Measurements from ENCODE around the gene RABGAP1.

RABGAP1 gene

GRCh38 chr9:123044586-123044985 lies 103.8 kb downstream of the RABGAP1 start:
- in situ Hi-C loops (cut with HindIII; ENCODE audit: low sequenced_read_pairs): no loop called here

- in situ Hi-C loops (cut with HindIII; ENCODE audit: low sequenced_read_pairs): no loop called here
Measured at GRCh38 chr9:123046406-123047195, 105.8 kb downstream of the RABGAP1 start.

GRCh38 chr9:123048748-123049147 lies 107.9 kb downstream of the RABGAP1 start:
- in situ Hi-C loops (cut with HindIII; ENCODE audit: low sequenced_read_pairs): no loop called here

GRCh38 chr9:123049589-123050222 lies 108.9 kb downstream of the RABGAP1 start:
- in situ Hi-C loops (cut with HindIII; ENCODE audit: low sequenced_read_pairs): no loop called here

- in situ Hi-C loops (cut with HindIII; ENCODE audit: low sequenced_read_pairs): no loop called here
Measured at GRCh38 chr9:123053046-123053445, 112.2 kb downstream of the RABGAP1 start.

GRCh38 chr9:123053711-123054110 lies 112.9 kb downstream of the RABGAP1 start:
- in situ Hi-C loops (cut with HindIII; ENCODE audit: low sequenced_read_pairs): no loop called here

- in situ Hi-C loops (cut with HindIII; ENCODE audit: low sequenced_read_pairs): no loop called here
Measured at GRCh38 chr9:123058834-123059233, 118.0 kb downstream of the RABGAP1 start.

- in situ Hi-C loops (cut with HindIII; ENCODE audit: low sequenced_read_pairs): loop anchor here (5.0 kb wide), 1 partner anchor 58 kb away; no protein-coding TSS in a partner anchor
Measured at GRCh38 chr9:123059472-123060220, 118.8 kb downstream of the RABGAP1 start.

GRCh38 chr9:123061216-123061615 lies 120.4 kb downstream of the RABGAP1 start:
- in situ Hi-C loops (cut with HindIII; ENCODE audit: low sequenced_read_pairs): loop anchor here (5.0 kb wide), 1 partner anchor 56 kb away; no protein-coding TSS in a partner anchor

- in situ Hi-C loops (cut with HindIII; ENCODE audit: low sequenced_read_pairs): loop anchor here (5.0 kb wide), 1 partner anchor 55 kb away; no protein-coding TSS in a partner anchor
Measured at GRCh38 chr9:123062351-123063176, 121.7 kb downstream of the RABGAP1 start.

- in situ Hi-C loops (cut with HindIII; ENCODE audit: low sequenced_read_pairs): loop anchor here (5.0 kb wide), 1 partner anchor 54 kb away; no protein-coding TSS in a partner anchor
Measured at GRCh38 chr9:123063177-123063598, 122.4 kb downstream of the RABGAP1 start.

GRCh38 chr9:123063896-123064295 lies 123.1 kb downstream of the RABGAP1 start:
- in situ Hi-C loops (cut with HindIII; ENCODE audit: low sequenced_read_pairs): loop anchor here (5.0 kb wide), 1 partner anchor 53 kb away; no protein-coding TSS in a partner anchor

- in situ Hi-C loops (cut with HindIII; ENCODE audit: low sequenced_read_pairs): loop anchor here (5.0 kb wide), 1 partner anchor 53 kb away; no protein-coding TSS in a partner anchor
Measured at GRCh38 chr9:123064716-123065115, 123.9 kb downstream of the RABGAP1 start.

GRCh38 chr9:123065196-123065595 lies 124.4 kb downstream of the RABGAP1 start:
- in situ Hi-C loops (cut with HindIII; ENCODE audit: low sequenced_read_pairs): no loop called here

GRCh38 chr9:123067136-123067535 lies 126.3 kb downstream of the RABGAP1 start:
- in situ Hi-C loops (cut with HindIII; ENCODE audit: low sequenced_read_pairs): no loop called here

GRCh38 chr9:123069010-123069481 lies 128.2 kb downstream of the RABGAP1 start:
- in situ Hi-C loops (cut with HindIII; ENCODE audit: low sequenced_read_pairs): no loop called here

- in situ Hi-C loops (cut with HindIII; ENCODE audit: low sequenced_read_pairs): no loop called here
Measured at GRCh38 chr9:123070198-123070597, 129.4 kb downstream of the RABGAP1 start.

- in situ Hi-C loops (cut with HindIII; ENCODE audit: low sequenced_read_pairs): no loop called here
Measured at GRCh38 chr9:123072407-123072995, 131.7 kb downstream of the RABGAP1 start.

GRCh38 chr9:123073441-123073840 lies 132.6 kb downstream of the RABGAP1 start:
- in situ Hi-C loops (cut with HindIII; ENCODE audit: low sequenced_read_pairs): no loop called here

GRCh38 chr9:123073991-123074422 lies 133.2 kb downstream of the RABGAP1 start:
- in situ Hi-C loops (cut with HindIII; ENCODE audit: low sequenced_read_pairs): no loop called here
